GM20000 (cell line): Measurements from ENCODE around the gene ATIC.

Experiments
- DNase-seq: peaks from one replicate; pipeline ENCODE4 v3.0.0; 2012; ENCODE audit warnings: low spot score
- CTCF ChIP-seq: IDR thresholded peaks from 2 replicates; pipeline ENCODE4 v1.5.1; 2012; ENCODE audit warnings: mild to moderate bottlenecking, control low read depth; ENCODE audit errors: extremely low read depth, missing control alignments

ATIC gene

GRCh38 chr2:215392164-215392563 lies 80.3 kb downstream of the ATIC start:
- no peak for DNase-seq
- no peak for TF ChIP-seq CTCF

GRCh38 chr2:215392687-215393270 lies 80.9 kb downstream of the ATIC start:
- TF ChIP-seq CTCF = no peak
- no peak for DNase-seq

DNA sequence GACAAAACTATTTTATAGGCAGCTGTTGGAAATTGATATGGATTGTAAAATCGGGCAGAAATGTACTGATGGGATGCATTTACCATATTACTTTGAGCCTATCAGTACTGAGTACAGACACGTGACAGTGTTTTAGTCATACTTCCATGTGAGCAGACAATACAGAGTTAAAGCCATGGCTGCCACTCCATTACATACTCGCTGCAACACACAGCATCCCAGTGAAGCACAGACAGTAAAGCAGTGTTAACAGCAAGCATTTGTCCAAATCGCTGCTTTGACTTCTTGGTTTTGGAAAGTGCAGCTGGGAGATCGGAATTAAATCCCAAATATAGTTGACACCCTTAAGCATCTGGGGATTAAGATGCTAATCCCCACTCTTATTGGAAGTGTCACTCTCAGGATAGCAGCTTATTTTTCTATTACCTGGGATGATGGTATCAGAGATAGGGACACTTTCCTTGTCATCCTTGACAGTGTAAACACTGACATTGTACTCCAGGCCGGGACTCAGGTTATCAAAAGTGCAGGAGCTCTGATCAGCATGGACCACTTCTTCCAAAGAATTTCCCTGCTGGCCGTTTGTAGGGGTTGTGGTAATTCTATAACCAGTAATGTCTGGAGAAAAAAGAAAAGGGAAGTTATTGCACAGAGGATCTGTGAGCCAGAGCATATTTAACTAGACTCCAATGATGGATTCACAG lies 82.4 kb downstream of the ATIC start:
- TF ChIP-seq CTCF = no peak
- no peak for DNase-seq

- TF ChIP-seq CTCF = no peak
- DNase-seq = no peak
Measured at GRCh38 chr2:215395687-215396460, 84.0 kb downstream of the ATIC start.

GRCh38 chr2:215396595-215397313 lies 84.9 kb downstream of the ATIC start:
- no peak for TF ChIP-seq CTCF
- no peak for DNase-seq

- TF ChIP-seq CTCF = no peak
- no peak for DNase-seq
Measured at GRCh38 chr2:215397632-215398341, 85.9 kb downstream of the ATIC start.
